Measurements from ENCODE around the gene MED25.
"Not testable (repeated sequence)": the region's sequence is repeated elsewhere in the genome, so short reads cannot be mapped to it uniquely, and the experiment has no call there.

MED25 gene

GRCh38 chr19:49818649-49819370 is 721 bp downstream of the MED25 start:
- H3K9me3 ChIP-seq (ENCODE audit: control insufficient read depth, insufficient read depth, low read depth, low read length), result no peaks in the 10 kb centered on the region
- no peaks in the 10 kb centered on the region for H3K27me3 ChIP-seq (ENCODE audit: control insufficient read depth, insufficient read depth, low read length)
- H3K4me3 ChIP-seq (ENCODE audit: low read depth, low read length), result peak overlapping the region; percentile 77
- H3K4me1 ChIP-seq (ENCODE audit: control insufficient read depth, insufficient read depth, low read length), result peaks cover 7% of the 10 kb centered on the region; the same call in 1 of the 2 replicates
- H3K27ac ChIP-seq (ENCODE audit: low read depth, low read length), result peak overlapping the region; percentile 80
- peaks cover 19% of the 10 kb centered on the region for H3K36me3 ChIP-seq (ENCODE audit: control insufficient read depth, insufficient read depth, low read length)
- H3K9ac ChIP-seq (ENCODE audit: low read length), result peak overlapping the region; percentile 78

GRCh38 chr19:49819452-49820115 is 1.5 kb downstream of the MED25 start:
- H3K27me3 ChIP-seq (ENCODE audit: control insufficient read depth, insufficient read depth, low read length); H3K27ac ChIP-seq (ENCODE audit: low read depth, low read length); H3K4me1 ChIP-seq (ENCODE audit: control insufficient read depth, insufficient read depth, low read length); H3K9me3 ChIP-seq (ENCODE audit: control insufficient read depth, insufficient read depth, low read depth, low read length): not testable (repeated sequence)
- Histone ChIP-seq H3K9ac (ENCODE audit: low read length) (peak overlapping the region; percentile 78), H3K36me3 (ENCODE audit: control insufficient read depth, insufficient read depth, low read length) (peaks cover 24% of the 10 kb centered on the region), H3K4me3 (ENCODE audit: low read depth, low read length) (peak overlapping the region; percentile 77)

- Histone ChIP-seq H3K27me3 (ENCODE audit: control insufficient read depth, insufficient read depth, low read length) (no peaks in the 10 kb centered on the region), H3K9ac (ENCODE audit: low read length) (no peak overlapping the region), H3K4me1 (ENCODE audit: control insufficient read depth, insufficient read depth, low read length) (peaks cover 7% of the 10 kb centered on the region; the same call in 1 of the 2 replicates), H3K4me3 (ENCODE audit: low read depth, low read length) (no peak overlapping the region), H3K27ac (ENCODE audit: low read depth, low read length) (no peak overlapping the region), H3K9me3 (ENCODE audit: control insufficient read depth, insufficient read depth, low read depth, low read length) (no peaks in the 10 kb centered on the region), H3K36me3 (ENCODE audit: control insufficient read depth, insufficient read depth, low read length) (peaks cover 24% of the 10 kb centered on the region)
Observed at GRCh38 chr19:49820125-49820524, 2.0 kb downstream of the MED25 start.

GRCh38 chr19:49823472-49823871 is 5.4 kb downstream of the MED25 start:
- H3K36me3 ChIP-seq (ENCODE audit: control insufficient read depth, insufficient read depth, low read length), result peaks cover 35% of the 10 kb centered on the region
- no peak overlapping the region for H3K4me3 ChIP-seq (ENCODE audit: low read depth, low read length)
- H3K27me3 ChIP-seq (ENCODE audit: control insufficient read depth, insufficient read depth, low read length), result no peaks in the 10 kb centered on the region
- H3K4me1 ChIP-seq (ENCODE audit: control insufficient read depth, insufficient read depth, low read length), result peaks cover 7% of the 10 kb centered on the region; the same call in 1 of the 2 replicates
- no peak overlapping the region for H3K9ac ChIP-seq (ENCODE audit: low read length)
- H3K9me3 ChIP-seq (ENCODE audit: control insufficient read depth, insufficient read depth, low read depth, low read length), result no peaks in the 10 kb centered on the region
- no peak overlapping the region for H3K27ac ChIP-seq (ENCODE audit: low read depth, low read length)

GRCh38 chr19:49824662-49825061 is 6.6 kb downstream of the MED25 start:
- Histone ChIP-seq H3K36me3 (ENCODE audit: control insufficient read depth, insufficient read depth, low read length) (peaks cover 40% of the 10 kb centered on the region), H3K4me1 (ENCODE audit: control insufficient read depth, insufficient read depth, low read length) (no peaks in the 10 kb centered on the region), H3K27ac (ENCODE audit: low read depth, low read length) (no peak overlapping the region), H3K4me3 (ENCODE audit: low read depth, low read length) (no peak overlapping the region), H3K9ac (ENCODE audit: low read length) (no peak overlapping the region), H3K9me3 (ENCODE audit: control insufficient read depth, insufficient read depth, low read depth, low read length) (no peaks in the 10 kb centered on the region), H3K27me3 (ENCODE audit: control insufficient read depth, insufficient read depth, low read length) (no peaks in the 10 kb centered on the region)

- Histone ChIP-seq H3K9ac (ENCODE audit: low read length) (no peak overlapping the region), H3K4me3 (ENCODE audit: low read depth, low read length) (no peak overlapping the region), H3K4me1 (ENCODE audit: control insufficient read depth, insufficient read depth, low read length) (no peaks in the 10 kb centered on the region), H3K27me3 (ENCODE audit: control insufficient read depth, insufficient read depth, low read length) (no peaks in the 10 kb centered on the region), H3K27ac (ENCODE audit: low read depth, low read length) (no peak overlapping the region), H3K36me3 (ENCODE audit: control insufficient read depth, insufficient read depth, low read length) (peaks cover 47% of the 10 kb centered on the region), H3K9me3 (ENCODE audit: control insufficient read depth, insufficient read depth, low read depth, low read length) (no peaks in the 10 kb centered on the region)
Observed at GRCh38 chr19:49827034-49827433, 8.9 kb downstream of the MED25 start.

- no peak overlapping the region for H3K9ac ChIP-seq (ENCODE audit: low read length)
- H3K4me3 ChIP-seq (ENCODE audit: low read depth, low read length), result no peak overlapping the region
- H3K36me3 ChIP-seq (ENCODE audit: control insufficient read depth, insufficient read depth, low read length), result peaks cover 57% of the 10 kb centered on the region
- no peaks in the 10 kb centered on the region for H3K27me3 ChIP-seq (ENCODE audit: control insufficient read depth, insufficient read depth, low read length)
- no peaks in the 10 kb centered on the region for H3K9me3 ChIP-seq (ENCODE audit: control insufficient read depth, insufficient read depth, low read depth, low read length)
- H3K27ac ChIP-seq (ENCODE audit: low read depth, low read length), result no peak overlapping the region
- no peaks in the 10 kb centered on the region for H3K4me1 ChIP-seq (ENCODE audit: control insufficient read depth, insufficient read depth, low read length)
Observed at GRCh38 chr19:49829200-49829599, 11.1 kb downstream of the MED25 start.

GRCh38 chr19:49829721-49830120 is 11.6 kb downstream of the MED25 start:
- H3K4me1 ChIP-seq (ENCODE audit: control insufficient read depth, insufficient read depth, low read length), result no peaks in the 10 kb centered on the region
- no peak overlapping the region for H3K9ac ChIP-seq (ENCODE audit: low read length)
- peaks cover 62% of the 10 kb centered on the region for H3K36me3 ChIP-seq (ENCODE audit: control insufficient read depth, insufficient read depth, low read length)

GRCh38 chr19:49830766-49831165 is 12.7 kb downstream of the MED25 start:
- no peaks in the 10 kb centered on the region for H3K4me1 ChIP-seq (ENCODE audit: control insufficient read depth, insufficient read depth, low read length)
- no peak overlapping the region for H3K9ac ChIP-seq (ENCODE audit: low read length)
- peaks cover 72% of the 10 kb centered on the region for H3K36me3 ChIP-seq (ENCODE audit: control insufficient read depth, insufficient read depth, low read length)
- no peaks in the 10 kb centered on the region for H3K9me3 ChIP-seq (ENCODE audit: control insufficient read depth, insufficient read depth, low read depth, low read length)
- H3K27ac ChIP-seq (ENCODE audit: low read depth, low read length), result no peak overlapping the region
- H3K27me3 ChIP-seq (ENCODE audit: control insufficient read depth, insufficient read depth, low read length), result no peaks in the 10 kb centered on the region
- no peak overlapping the region for H3K4me3 ChIP-seq (ENCODE audit: low read depth, low read length)

More at GRCh38 chr19:49829721-49830120, 11.6 kb downstream of the MED25 start:
- Histone ChIP-seq H3K27ac (ENCODE audit: low read depth, low read length) (no peak overlapping the region), H3K27me3 (ENCODE audit: control insufficient read depth, insufficient read depth, low read length) (no peaks in the 10 kb centered on the region), H3K4me3 (ENCODE audit: low read depth, low read length) (no peak overlapping the region), H3K9me3 (ENCODE audit: control insufficient read depth, insufficient read depth, low read depth, low read length) (no peaks in the 10 kb centered on the region)

GRCh38 chr19:49831592-49831991 is 13.5 kb downstream of the MED25 start:
- Histone ChIP-seq H3K27me3 (ENCODE audit: control insufficient read depth, insufficient read depth, low read length) (no peaks in the 10 kb centered on the region), H3K9me3 (ENCODE audit: control insufficient read depth, insufficient read depth, low read depth, low read length) (no peaks in the 10 kb centered on the region), H3K9ac (ENCODE audit: low read length) (no peak overlapping the region), H3K4me3 (ENCODE audit: low read depth, low read length) (no peak overlapping the region), H3K4me1 (ENCODE audit: control insufficient read depth, insufficient read depth, low read length) (no peaks in the 10 kb centered on the region), H3K27ac (ENCODE audit: low read depth, low read length) (no peak overlapping the region), H3K36me3 (ENCODE audit: control insufficient read depth, insufficient read depth, low read length) (peaks cover 77% of the 10 kb centered on the region)

GRCh38 chr19:49832556-49832955 is 14.5 kb downstream of the MED25 start:
- no peaks in the 10 kb centered on the region for H3K9me3 ChIP-seq (ENCODE audit: control insufficient read depth, insufficient read depth, low read depth, low read length)
- no peaks in the 10 kb centered on the region for H3K27me3 ChIP-seq (ENCODE audit: control insufficient read depth, insufficient read depth, low read length)
- no peak overlapping the region for H3K4me3 ChIP-seq (ENCODE audit: low read depth, low read length)
- H3K36me3 ChIP-seq (ENCODE audit: control insufficient read depth, insufficient read depth, low read length), result peaks cover 77% of the 10 kb centered on the region
- H3K4me1 ChIP-seq (ENCODE audit: control insufficient read depth, insufficient read depth, low read length), result no peaks in the 10 kb centered on the region
- no peak overlapping the region for H3K27ac ChIP-seq (ENCODE audit: low read depth, low read length)
- no peak overlapping the region for H3K9ac ChIP-seq (ENCODE audit: low read length)
